IPS-18c (cell line): ENCODE measurements around the gene ARF3.

ENCODE experiments used
- H3K4me3 ChIP-seq: 2 replicates; pipeline ENCODE4 v1.7.0; 2013; ENCODE audit warnings: low read depth, mild to moderate bottlenecking, low read length, moderate library complexity; ENCODE audit not compliant: insufficient read depth
- H3K9me3 ChIP-seq: one replicate; pipeline ENCODE4 v1.6.1; 2013; ENCODE audit warnings: mild to moderate bottlenecking, low read length, moderate library complexity; ENCODE audit not compliant: control insufficient read depth, insufficient read depth

Gene ARF3

GRCh38 chr12:48946943-48947342 is 10.3 kb downstream of the ARF3 start:
- Histone ChIP-seq H3K9me3 (no peaks in the 10 kb centered on the region), H3K4me3 (no peak overlapping the region)

GRCh38 chr12:48946205-48946604 is 11.1 kb downstream of the ARF3 start:
- no peaks in the 10 kb centered on the region for H3K9me3 ChIP-seq

GRCh38 chr12:48943221-48943620 is 14.1 kb downstream of the ARF3 start:
- Histone ChIP-seq H3K9me3 (no peaks in the 10 kb centered on the region), H3K4me3 (no peak overlapping the region)

More at GRCh38 chr12:48946205-48946604, 11.1 kb downstream of the ARF3 start:
- no peak overlapping the region for H3K4me3 ChIP-seq

- peaks cover 3% of the 10 kb centered on the region for H3K9me3 ChIP-seq
- no peak overlapping the region for H3K4me3 ChIP-seq
Observed at GRCh38 chr12:48940181-48940580, 17.1 kb downstream of the ARF3 start.

- H3K9me3 ChIP-seq: peaks cover 3% of the 10 kb centered on the region
Observed at GRCh38 chr12:48938805-48939204, 18.5 kb downstream of the ARF3 start.

GRCh38 chr12:48937170-48937569 is 20.1 kb downstream of the ARF3 start:
- H3K9me3 ChIP-seq: peaks cover 3% of the 10 kb centered on the region
- H3K4me3 ChIP-seq: no peak overlapping the region

More at GRCh38 chr12:48938805-48939204, 18.5 kb downstream of the ARF3 start:
- no peak overlapping the region for H3K4me3 ChIP-seq

GRCh38 chr12:48936379-48936979 is 20.8 kb downstream of the ARF3 start:
- Histone ChIP-seq H3K4me3 (no peak overlapping the region), H3K9me3 (peaks cover 3% of the 10 kb centered on the region)

- peaks cover 3% of the 10 kb centered on the region for H3K9me3 ChIP-seq
- H3K4me3 ChIP-seq: no peak overlapping the region
Observed at GRCh38 chr12:48934312-48934706, 23.0 kb downstream of the ARF3 start.

GRCh38 chr12:48933664-48934311 is 23.5 kb downstream of the ARF3 start:
- no peak overlapping the region for H3K4me3 ChIP-seq
- peaks cover 3% of the 10 kb centered on the region for H3K9me3 ChIP-seq

GRCh38 chr12:48932878-48933277 is 24.4 kb downstream of the ARF3 start:
- Histone ChIP-seq H3K9me3 (peaks cover 3% of the 10 kb centered on the region), H3K4me3 (no peak overlapping the region)

GRCh38 chr12:48930475-48930874 is 26.8 kb downstream of the ARF3 start:
- Histone ChIP-seq H3K9me3 (no peaks in the 10 kb centered on the region), H3K4me3 (no peak overlapping the region)

GRCh38 chr12:48929551-48929950 is 27.7 kb downstream of the ARF3 start:
- no peaks in the 10 kb centered on the region for H3K9me3 ChIP-seq
- no peak overlapping the region for H3K4me3 ChIP-seq

- H3K4me3 ChIP-seq: no peak overlapping the region
Observed at GRCh38 chr12:48927261-48927660, 30.0 kb downstream of the ARF3 start.

GRCh38 chr12:48925304-48926011 is 31.8 kb downstream of the ARF3 start, which contains the start of gene FKBP11:
Gene FKBP11, minus strand, starts transcription at chr12:48925492. Its CDS starts 64 bp downstream, at chr12:48925428.
- H3K9me3 ChIP-seq: no peaks in the 10 kb centered on the region
- H3K4me3 ChIP-seq: peak within 1 kb of the TSS; percentile 86

More at GRCh38 chr12:48927261-48927660, 30.0 kb downstream of the ARF3 start:
- no peaks in the 10 kb centered on the region for H3K9me3 ChIP-seq

- no peaks in the 10 kb centered on the region for H3K9me3 ChIP-seq
- peak overlapping the region; percentile 86 for H3K4me3 ChIP-seq
Observed at GRCh38 chr12:48924617-48925303, 32.5 kb downstream of the ARF3 start.

- no peaks in the 10 kb centered on the region for H3K9me3 ChIP-seq
- H3K4me3 ChIP-seq: no peak overlapping the region
Observed at GRCh38 chr12:48923117-48923516, 34.2 kb downstream of the ARF3 start.

- H3K9me3 ChIP-seq: peaks cover 2% of the 10 kb centered on the region
- H3K4me3 ChIP-seq: no peak overlapping the region
Observed at GRCh38 chr12:48917857-48918537, 39.3 kb downstream of the ARF3 start.
